ENCODE measurements around the gene DOCK4.

The DOCK4 gene

GRCh38 chr7:112073530-112073929 is 132.7 kb downstream of the DOCK4 start:
- no peak for DNase-seq

GRCh38 chr7:112072541-112073245 is 133.5 kb downstream of the DOCK4 start:
- no peak for DNase-seq

- DNase-seq = peak; percentile 20 to 62
Observed at GRCh38 chr7:112071856-112072255, 134.3 kb downstream of the DOCK4 start.

- no peak for DNase-seq
Observed at GRCh38 chr7:112070674-112071256, 135.4 kb downstream of the DOCK4 start.

GRCh38 chr7:112069879-112070321 is 136.3 kb downstream of the DOCK4 start:
- DNase-seq = peak; percentile 36 to 89

GRCh38 chr7:112068967-112069366 is 137.2 kb downstream of the DOCK4 start:
- no peak for DNase-seq

- DNase-seq = no peak
Observed at GRCh38 chr7:112067632-112068540, 138.3 kb downstream of the DOCK4 start.

GRCh38 chr7:112067200-112067599 is 139.0 kb downstream of the DOCK4 start:
- no peak for DNase-seq

GRCh38 chr7:112065758-112066157 is 140.4 kb downstream of the DOCK4 start:
- DNase-seq = no peak

- no peak for DNase-seq
Observed at GRCh38 chr7:112064627-112065385, 141.4 kb downstream of the DOCK4 start.

GRCh38 chr7:112063974-112064373 is 142.2 kb downstream of the DOCK4 start:
- no peak for DNase-seq

- DNase-seq = no peak
Observed at GRCh38 chr7:112061051-112061450, 145.1 kb downstream of the DOCK4 start.

GRCh38 chr7:112060625-112061024 is 145.6 kb downstream of the DOCK4 start:
- no peak for DNase-seq

GRCh38 chr7:112059675-112060074 is 146.5 kb downstream of the DOCK4 start:
- no peak for DNase-seq

GRCh38 chr7:112058686-112059085 is 147.5 kb downstream of the DOCK4 start:
- no peak for DNase-seq

GRCh38 chr7:112056409-112056808 is 149.8 kb downstream of the DOCK4 start:
- DNase-seq = no peak

- no peak for DNase-seq
Observed at GRCh38 chr7:112053737-112054069, 152.5 kb downstream of the DOCK4 start.

GRCh38 chr7:112052993-112053736 is 153.0 kb downstream of the DOCK4 start:
- no peak for DNase-seq

- DNase-seq = no peak
Observed at GRCh38 chr7:112052498-112052897, 153.7 kb downstream of the DOCK4 start.

- DNase-seq = no peak
Observed at GRCh38 chr7:112050250-112050881, 155.8 kb downstream of the DOCK4 start.

- DNase-seq = no peak
Observed at GRCh38 chr7:112049555-112050249, 156.5 kb downstream of the DOCK4 start.
